Mucosa of gallbladder (tissue), 1 donor: Measurements from ENCODE around the gene MAP2K1. TPM values are rescaled to one million over a fixed set of nuclear protein-coding genes. Genes with fewer than 3 reads are reported as not detected.
"Not testable (repeated sequence)": the region's sequence is repeated elsewhere in the genome, so short reads cannot be mapped to it uniquely, and the experiment has no call there.

Experiments
- DNase-seq: peaks from one replicate; pipeline ENCODE4 v3.0.0-alpha.2; 2020; ENCODE audit warnings: low spot score
- total RNA-seq: library from RNA; stranded (reverse); gene quantifications from one replicate; pipeline ENCODE4 v1.2.1, GENCODE V29; 2021
- donor health status: DM: no; HTN: no; CAD: no.

The MAP2K1 gene
- total RNA-seq, 1 donor from 2014 or later = 48.2 TPM

DNA sequence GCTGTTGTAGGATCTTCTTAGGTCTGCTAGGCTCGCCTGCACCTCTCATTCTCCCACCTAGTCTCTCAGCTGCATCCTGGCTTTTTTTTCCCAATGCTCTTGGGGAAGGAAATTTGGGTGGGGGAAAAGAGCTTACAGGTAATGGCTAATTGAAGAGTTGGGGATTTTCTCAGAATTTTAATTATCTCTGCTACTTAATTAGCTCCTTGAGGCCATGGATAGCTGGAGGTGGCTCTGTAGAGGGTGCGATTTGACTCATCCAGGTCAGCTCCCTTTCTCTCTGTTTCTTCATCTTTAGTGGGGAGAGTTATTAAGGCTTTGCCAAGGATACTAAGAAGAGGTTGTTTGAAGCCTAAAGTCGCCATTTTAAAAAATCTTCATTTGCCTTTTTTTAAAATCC is 88.3 kb downstream of the MAP2K1 start:
- no peak for DNase-seq

- no peak for DNase-seq
Measured at GRCh38 chr15:66476535-66476934, 89.8 kb downstream of the MAP2K1 start.

- no peak for DNase-seq
Measured at GRCh38 chr15:66477011-66477410, 90.3 kb downstream of the MAP2K1 start.

DNA sequence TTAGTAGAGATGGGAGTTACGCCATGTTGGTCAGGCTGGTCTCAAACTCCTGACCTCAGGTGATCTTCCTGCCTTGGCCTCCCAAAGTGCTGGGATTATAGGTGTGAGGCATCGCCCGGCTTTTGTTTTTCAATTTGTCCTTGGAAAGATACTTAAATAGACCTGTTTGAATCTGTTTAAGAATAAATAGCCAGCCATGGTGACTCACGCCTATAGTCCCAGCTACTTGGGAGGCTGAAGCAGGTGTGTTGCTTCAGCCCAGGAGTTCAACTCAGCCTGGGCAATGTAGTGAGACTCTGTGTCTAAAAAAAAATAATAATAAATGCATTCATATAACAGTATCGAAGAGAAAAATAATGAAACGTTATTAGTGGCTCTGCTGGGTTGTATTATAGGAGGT is 93.6 kb downstream of the MAP2K1 start:
- no peak for DNase-seq

DNA sequence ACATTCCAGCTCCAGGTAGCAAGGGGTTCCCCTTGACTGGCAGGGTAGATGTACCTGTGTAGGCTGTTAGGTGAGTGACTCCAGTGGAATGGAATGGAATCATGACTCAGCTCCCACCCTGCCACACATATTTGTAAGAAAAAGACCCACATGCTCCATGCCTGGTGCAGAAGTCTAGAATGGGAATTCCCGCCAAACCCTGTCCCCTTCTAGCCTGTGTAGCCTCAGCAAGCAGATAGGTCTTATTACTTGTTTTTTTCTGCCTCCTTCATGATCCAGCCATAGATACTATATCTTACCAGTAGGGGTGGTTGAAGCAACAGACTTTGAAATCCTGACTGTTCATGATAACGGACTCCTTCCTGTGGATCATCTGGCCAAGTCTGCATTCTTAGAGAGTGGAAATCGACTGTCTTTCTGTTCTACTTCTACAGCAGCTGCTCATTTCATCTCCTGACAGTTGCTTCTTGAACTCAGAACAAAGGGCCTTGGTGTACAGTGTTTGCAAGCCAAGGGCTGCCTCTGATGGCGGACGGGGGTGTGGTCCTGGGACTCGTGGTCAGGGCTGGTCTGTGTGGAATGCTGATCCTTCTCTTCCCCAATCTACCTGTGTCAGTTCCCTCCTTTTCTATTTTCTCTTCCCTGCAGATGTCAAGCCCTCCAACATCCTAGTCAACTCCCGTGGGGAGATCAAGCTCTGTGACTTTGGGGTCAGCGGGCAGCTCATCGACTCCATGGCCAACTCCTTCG is 94.6 kb downstream of the MAP2K1 start:
- no peak for DNase-seq

DNA sequence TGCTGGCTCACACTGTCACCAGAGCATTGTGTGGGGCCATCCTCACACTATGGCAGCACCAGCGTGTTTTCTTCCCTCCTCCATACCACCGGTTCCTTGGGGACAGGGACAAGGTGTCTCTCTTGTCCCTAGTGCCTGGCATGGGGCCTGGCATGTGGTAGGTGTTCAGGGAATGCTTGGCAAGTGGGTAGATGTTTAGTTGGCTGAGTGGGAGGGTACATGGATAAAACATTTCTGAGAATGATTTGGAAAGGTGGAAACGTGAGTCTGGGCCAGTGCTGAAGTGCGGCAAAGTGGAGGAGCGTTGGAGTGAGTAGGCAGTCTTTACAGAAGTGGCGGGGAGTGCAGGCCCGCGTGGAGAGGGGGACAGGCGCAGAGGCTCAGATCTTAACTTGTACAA is 95.8 kb downstream of the MAP2K1 start:
- DNase-seq = no peak

- DNase-seq = peak; percentile 76
Measured at GRCh38 chr15:66483131-66483566, 96.4 kb downstream of the MAP2K1 start.

- DNase-seq = no peak
Measured at GRCh38 chr15:66484539-66485112, 97.9 kb downstream of the MAP2K1 start.

DNA sequence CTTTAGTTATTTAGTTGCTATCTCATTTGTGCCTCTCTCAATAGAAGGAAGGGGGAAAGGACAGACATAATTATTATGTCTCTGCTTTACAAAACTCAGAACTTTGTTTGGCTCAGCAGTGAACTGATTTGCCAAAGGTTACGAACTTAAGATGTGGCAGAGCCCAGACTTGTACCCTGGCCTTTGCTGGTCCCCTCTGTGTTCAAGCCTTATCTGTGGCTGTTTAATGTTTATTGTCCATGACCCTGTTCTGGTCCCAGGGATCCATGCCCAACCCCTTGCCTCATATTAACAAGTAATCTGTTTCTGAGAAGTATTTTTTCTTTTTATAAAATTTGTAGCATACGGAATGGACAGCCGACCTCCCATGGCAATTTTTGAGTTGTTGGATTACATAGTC is 100.2 kb downstream of the MAP2K1 start:
- DNase-seq = no peak

DNA sequence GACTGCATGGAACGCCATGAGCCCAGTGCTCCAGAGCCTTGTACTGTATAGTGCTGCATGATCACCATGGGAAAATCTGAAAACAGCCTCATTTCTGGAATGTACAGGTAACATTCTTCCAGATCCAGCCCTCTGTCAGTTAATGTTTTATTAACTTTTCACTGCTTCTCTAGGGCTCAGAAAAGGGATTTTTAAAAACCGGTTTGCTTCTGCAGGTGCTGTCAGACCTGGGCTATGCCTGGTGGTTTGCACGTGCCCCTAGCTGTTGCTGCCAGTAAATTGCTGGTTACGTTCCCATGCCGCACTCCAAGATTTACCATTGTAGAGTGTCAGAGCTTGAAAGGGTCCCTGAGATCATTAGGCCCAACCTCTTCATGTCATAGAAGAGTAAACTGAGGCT is 101.8 kb downstream of the MAP2K1 start:
- DNase-seq = no peak

DNA sequence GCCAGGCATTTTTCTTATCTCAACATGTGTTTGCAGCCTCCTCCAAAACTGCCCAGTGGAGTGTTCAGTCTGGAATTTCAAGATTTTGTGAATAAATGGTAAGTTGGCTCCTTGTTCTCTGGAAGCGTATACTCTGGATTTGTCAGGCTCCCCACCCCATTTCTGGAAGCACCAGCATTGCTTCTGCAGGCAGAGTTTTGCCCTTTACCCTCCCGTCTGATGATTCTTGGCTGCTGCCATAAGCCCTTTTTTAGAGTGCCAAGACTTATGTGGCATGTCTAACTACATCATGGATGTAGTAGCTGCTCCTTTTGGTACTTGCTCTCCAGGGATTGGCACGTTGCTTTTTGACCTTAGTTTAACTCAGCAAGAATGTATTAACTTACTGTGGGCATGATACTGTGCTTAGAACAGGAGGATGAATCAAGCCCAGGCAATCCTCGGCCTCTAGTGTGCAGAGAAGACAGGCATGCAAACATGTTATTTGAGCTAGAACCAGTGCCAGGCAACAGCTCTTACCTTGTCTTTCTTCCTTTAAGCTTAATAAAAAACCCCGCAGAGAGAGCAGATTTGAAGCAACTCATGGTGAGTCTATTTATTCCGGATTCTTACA is 102.6 kb downstream of the MAP2K1 start:
- DNase-seq = no peak

- DNase-seq = no peak
Measured at GRCh38 chr15:66491846-66492245, 105.1 kb downstream of the MAP2K1 start.

- DNase-seq = no peak
Measured at GRCh38 chr15:66494262-66494661, 107.5 kb downstream of the MAP2K1 start.

DNA sequence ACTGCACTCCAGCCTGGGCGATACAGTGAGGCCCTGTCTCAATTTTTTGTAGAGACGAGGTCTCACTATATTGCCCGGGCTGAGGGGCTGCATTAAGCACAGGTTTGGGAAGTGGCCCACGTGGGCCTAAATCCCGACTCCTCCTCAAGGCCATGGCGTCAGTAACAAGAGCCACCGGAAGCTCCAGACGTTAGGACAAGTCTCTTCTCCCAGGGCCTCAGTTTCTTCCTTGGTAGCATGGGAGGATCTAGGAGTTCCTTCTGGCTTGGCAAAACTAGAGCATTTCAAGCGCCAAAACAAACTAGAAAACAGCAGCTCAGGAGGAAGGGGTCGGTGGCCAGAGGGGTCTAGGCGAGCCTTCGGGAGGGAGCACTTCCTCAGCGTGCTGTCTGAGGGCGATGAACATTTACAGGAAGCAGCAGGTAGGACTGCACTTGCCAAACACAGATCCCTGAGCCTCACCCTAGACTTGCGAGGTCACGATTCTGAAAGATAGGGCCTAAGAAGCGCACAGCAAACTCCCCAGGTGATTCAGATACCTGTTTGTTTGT is 110.3 kb downstream of the MAP2K1 start:
- no peak for DNase-seq

- DNase-seq = peak; percentile 96
Measured at GRCh38 chr15:66497502-66498455, 111.1 kb downstream of the MAP2K1 start, which contains the start of gene SNAPC5. TSS of gene SNAPC5 (minus strand) at chr15:66497762. CDS start at chr15:66497731, 31 bp downstream.

DNA sequence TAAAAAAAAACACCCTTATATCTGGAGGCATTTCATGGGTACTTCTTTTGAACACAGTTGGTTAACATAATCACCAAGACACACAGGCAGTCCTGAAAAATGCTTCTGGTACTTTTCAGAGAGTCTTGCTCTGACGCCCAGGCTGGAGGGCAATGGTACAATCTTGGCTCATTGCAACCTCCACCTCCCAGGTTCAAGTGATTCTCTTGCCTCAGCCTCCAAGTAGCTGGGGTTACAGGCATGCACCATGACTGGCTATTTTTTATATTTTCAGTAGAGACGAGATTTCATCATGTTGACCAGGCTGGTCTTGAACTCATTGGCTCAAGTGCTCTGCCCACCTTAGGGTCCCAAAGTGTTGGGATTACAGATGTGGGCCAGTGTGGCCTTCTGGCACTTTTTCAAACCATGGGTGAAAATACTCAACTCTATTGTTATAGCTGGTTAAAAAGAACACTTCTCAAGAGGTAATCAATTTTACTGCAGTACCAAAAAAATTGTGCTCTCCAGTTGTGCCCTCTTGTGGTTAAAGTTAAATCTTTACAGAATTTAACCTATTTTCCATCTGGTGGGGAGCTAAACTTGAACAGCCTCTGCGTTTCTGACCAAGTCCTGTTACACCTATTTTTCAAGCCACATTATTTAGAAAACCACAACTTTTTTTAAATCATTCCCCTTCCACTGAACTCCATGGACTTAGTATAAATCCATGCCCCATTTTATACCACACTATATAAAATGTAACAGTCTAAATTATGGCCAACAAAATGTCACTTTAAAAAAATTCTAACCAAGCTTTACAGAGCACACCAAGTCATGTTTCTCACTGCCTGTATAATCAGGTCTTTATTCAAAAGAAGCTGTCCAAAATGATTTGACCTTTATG is 112.0 kb downstream of the MAP2K1 start:
- DNase-seq = no peak

DNA sequence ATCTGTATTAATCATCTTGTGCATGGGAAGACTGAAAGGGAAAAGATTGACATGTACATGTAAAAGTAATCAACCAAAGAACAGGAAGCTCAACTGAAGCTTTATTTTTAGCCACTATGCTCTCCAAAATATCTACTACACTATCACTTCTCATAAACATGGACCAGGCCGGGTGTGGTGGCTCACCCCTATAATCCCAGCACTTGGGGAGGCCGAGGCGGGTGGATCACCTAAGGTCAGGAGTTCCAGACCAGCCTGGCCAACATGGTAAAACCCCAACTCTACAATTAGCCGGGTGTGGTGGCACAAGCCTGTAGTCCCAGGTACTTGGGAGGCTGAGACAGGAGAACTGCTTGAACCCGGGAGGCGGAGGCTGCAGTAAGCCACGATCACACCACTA is 113.6 kb downstream of the MAP2K1 start:
- DNase-seq = not testable (repeated sequence)

DNA sequence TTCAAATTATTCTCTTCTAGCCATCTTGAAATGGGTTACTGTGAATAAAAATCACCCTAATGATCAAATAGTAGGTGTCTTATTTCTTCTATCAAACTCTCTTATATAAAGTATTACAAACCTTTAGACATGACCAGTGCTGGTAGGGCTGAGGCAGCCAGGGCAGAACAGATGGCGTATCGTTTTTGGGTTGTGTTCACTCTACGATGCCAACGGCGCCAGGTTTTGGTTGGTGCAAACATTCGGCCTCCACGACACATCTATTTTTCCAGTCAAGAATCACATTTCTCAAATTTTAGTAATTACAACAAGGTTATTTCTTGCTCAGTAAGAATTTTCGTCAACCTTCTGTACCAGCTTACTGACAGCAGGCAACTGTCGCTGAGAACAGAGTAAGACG is 115.8 kb downstream of the MAP2K1 start:
- no peak for DNase-seq

- not testable (repeated sequence) for DNase-seq
Measured at GRCh38 chr15:66503041-66503648, 116.4 kb downstream of the MAP2K1 start.
